GM19455 (cell line): ENCODE measurements around the gene ARHGAP5.
"Not testable (repeated sequence)": the region's sequence is repeated elsewhere in the genome, so short reads cannot be mapped to it uniquely, and the experiment has no call there.

Source experiments
- ATAC-seq: cut with Tn5 transposase; IDR thresholded peaks from one replicate; pipeline ENCODE4 v1.9.1; 2021; ENCODE audit not compliant: unreplicated experiment

The ARHGAP5 gene

GRCh38 chr14:32104308-32104707, 27.2 kb downstream of the ARHGAP5 start:
- ATAC-seq = no peak

- ATAC-seq = no peak
These were observed 27.7 kb downstream of the ARHGAP5 start for GRCh38 chr14:32104803-32105202.

DNA sequence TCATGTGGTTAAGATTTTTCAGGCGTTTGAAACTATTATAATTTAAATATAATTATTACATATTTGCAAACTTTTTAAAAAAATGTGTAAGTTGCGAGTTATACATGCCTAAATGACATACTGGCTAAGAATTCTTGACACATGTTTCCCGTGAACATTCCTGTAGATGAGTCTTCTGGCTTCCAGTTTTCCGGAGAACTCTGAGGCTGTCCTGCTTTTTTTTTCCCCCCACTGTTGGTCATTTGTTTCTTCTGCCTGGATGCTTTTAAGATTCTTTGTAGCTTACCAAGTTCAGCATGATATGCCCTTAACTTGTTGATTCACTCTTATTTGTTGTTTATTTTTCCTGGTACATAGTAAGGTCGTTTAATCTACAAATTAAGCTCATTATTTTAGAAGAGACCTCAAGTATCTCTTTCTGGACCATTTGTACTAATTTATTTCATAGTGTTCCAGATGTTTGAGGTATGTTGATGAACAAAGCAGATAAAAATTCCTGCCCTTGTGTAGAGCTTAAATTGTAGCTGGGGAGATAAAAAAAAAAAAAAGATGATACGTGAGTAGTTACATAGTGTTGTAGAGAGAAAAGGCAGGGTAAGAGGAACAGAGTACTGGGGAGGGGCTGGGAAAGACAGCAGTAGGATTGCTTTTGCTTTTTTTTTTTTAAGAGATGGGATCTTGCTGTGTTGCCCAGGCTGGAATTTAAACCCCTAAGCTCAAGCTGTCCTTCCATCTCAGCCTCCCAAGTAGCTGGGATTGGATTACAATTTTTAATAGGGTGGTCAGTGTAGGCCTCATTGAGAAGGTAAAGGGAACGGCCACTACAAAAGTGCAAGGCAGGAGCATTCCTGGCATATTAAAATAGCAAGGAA, 32.8 kb downstream of the ARHGAP5 start:
- no peak for ATAC-seq

DNA sequence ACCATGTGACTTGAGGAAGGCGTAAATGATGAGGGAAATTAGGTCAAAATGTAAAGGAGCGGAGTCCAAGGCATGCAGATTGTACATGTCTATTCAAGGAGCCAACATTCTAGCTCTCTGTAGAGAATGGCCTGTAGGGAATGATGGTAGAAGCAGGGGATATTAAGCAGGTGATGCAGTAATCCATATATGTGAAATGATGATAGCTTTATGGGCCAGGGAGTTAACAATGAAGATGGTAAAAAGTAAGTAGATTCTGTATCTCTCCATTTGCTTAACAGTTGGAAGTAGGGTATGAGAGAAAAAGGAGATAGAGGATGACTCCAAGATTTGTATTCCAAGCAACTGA, 33.4 kb downstream of the ARHGAP5 start:
- no peak for ATAC-seq

DNA sequence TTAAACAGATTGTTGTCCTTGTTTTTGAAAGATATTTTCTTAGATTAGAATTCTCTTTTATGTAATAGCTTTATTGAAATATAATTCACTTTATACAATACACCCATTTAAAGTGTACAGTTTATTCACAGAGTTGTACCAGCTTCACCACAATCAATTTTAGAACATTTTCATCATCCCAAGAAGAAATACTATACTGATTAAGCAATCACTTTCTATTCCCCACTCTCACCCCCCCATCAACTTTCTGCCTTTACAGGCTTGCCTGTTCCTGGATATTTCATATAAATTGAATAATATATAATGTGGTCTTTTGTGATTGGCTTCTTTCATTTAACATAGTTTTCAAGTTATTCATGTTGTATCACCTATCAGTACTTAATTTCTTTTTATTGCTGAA, 44.4 kb downstream of the ARHGAP5 start:
- no peak for ATAC-seq

DNA sequence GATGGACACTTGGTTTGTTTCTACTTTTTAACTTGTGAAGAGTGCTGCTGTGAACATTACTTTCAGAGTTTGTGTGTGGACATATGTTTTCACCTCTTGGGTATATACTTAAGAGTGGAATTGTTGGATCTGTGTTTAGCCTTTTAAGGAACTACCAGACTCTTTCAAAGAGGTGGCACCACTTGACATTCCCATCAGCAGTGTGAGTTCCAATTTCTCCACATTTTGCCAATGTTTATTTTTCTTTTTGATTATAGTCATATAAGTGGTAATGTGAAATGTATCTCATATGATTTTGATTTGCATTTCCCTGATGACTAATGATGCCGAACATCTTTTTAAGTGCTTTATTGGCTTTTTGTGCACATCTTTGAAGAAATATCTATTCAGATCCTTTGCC, 44.8 kb downstream of the ARHGAP5 start:
- no peak for ATAC-seq

DNA sequence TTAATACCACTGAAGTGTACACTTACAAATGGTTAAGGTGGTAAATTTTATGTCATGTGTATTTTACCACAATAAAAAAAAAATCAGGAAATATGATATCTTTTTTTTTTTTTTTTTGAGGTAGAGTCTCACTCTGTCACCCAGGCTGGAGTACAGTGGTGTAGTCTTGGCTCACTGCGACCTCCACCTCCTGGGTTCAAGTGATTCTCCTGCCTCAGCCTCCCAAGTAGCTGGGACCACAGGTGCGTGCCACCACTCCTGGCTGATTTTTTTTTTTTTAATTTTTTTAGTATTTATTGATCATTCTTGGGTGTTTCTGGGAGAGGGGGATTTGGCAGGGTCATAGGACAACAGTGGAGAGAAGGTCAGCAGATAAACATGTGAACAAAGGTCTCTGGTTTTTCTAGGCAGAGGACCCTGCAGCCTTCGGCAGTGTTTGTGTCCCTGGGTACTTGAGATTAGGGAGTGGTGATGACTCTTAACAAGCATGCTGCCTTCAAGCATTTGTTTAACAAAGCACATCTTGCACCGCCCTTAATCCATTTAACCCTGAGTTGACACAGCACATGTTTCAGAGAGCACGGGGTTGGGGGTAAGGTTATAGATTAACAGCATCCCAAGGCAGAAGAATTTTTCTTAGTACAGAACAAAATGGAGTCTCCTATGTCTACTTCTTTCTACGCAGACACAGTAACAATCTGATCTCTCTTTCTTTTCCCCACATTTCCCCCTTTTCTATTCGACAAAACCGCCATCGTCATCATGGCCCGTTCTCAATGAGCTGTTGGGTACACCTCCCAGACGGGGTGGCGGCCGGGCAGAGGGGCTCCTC, 50.0 kb downstream of the ARHGAP5 start:
- not testable (repeated sequence) for ATAC-seq

- ATAC-seq = not testable (repeated sequence)
These were observed 50.9 kb downstream of the ARHGAP5 start for GRCh38 chr14:32127731-32128654.

GRCh38 chr14:32128703-32129102, 51.6 kb downstream of the ARHGAP5 start:
- no peak for ATAC-seq

GRCh38 chr14:32129124-32129523, 52.0 kb downstream of the ARHGAP5 start:
- ATAC-seq = no peak

DNA sequence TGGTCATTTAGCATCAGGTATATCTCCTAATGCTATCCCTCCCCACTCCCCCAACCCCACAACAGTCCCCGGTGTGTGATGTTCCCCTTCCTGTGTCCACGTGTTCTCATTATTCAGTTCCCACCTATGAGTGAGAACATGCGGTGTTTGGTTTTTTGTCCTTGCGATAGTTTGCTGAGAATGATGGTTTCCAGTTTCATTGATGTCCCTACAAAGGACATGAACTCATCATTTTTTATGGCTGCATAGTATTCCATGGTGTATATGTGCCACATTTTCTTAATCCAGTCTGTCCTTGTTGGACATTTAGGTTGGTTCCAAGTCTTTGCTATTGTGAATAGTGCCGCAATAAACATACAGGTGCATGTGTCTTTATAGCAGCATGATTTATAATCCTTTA, 54.6 kb downstream of the ARHGAP5 start:
- ATAC-seq = not testable (repeated sequence)

DNA sequence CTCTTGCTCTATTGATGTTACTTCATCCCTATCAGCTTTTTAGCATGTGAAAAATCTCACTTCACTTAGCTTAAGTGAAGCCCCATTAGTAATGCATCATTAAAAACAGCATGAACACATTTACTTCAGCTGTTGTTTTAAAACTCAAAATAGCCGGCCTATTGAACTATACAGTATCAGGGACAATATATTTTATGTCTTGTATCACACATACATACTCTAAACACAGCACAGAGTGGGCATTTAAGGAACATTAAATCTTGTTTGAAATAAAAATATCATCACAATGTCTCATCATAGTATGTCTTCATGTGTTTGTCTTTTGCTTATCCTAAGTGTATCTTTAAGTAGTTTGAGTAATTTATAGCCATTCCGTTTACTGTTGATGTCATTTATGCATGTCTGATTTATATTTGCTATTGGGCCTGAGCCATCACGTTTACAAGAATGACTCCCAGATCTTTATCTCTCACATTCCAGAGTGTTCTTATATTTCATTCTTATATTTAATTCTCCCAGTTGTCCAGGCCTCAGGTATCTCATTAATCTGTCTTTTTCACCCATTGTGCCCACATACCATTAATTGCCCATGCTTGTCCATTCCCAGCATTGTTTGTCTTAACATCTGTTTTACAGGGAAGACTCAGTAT, 57.5 kb downstream of the ARHGAP5 start:
- no peak for ATAC-seq

- ATAC-seq = no peak
These were observed 59.1 kb downstream of the ARHGAP5 start for GRCh38 chr14:32136027-32136825.

GRCh38 chr14:32137313-32137712, 60.2 kb downstream of the ARHGAP5 start:
- no peak for ATAC-seq

GRCh38 chr14:32137892-32138291, 60.8 kb downstream of the ARHGAP5 start:
- ATAC-seq = no peak

DNA sequence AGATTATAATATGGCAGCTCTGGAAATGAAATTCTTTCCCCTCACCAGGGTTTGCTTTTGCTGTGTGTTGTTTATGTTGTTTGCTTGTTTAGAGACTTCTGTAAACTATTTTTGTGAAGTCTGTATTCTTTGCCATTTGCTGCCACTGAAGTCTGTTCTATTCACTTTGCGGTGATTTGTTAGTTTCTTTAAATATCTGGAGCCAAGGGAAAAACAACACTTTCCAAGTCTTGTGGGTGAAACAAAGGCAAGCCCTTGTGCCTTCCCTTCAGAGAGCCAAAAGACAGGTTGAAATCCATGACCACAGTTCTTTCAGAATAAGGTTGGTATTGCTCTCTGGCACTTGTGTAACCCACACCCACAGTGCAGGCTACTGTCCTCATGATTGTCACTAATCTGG, 65.2 kb downstream of the ARHGAP5 start:
- ATAC-seq = no peak

DNA sequence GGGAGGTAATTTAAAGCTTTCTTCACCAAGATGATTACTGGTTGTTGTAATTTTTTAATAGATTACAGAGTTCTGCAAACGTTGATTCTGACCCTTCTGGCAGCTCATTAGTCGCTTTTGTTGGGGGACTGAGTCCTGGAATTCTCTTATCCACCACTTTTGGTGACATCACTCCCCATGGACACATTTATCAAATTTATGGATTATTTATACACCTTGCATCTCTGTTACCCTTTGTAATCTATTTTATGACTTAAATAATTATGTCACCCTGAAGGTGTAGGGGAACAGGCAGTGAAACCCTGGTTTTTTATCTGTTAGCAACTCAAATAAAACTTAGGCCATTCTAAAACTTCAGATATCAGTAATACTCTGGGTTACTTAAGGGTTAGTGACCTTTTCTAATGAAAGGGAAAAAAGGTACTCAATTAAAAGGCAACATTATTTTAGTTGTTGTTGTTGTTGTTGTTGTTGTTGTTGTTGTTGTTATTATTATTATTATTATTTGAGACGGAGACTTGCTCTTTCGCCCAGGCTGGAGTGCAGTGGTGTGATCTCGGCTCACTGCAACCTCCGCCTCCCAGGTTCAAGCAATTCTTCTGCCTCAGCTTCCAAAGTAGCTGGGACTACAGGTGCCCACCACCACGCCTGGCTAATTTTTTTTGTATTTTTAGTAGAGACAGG, 65.8 kb downstream of the ARHGAP5 start:
- ATAC-seq = no peak

GRCh38 chr14:32150392-32150791, 73.3 kb downstream of the ARHGAP5 start:
- ATAC-seq = no peak

DNA sequence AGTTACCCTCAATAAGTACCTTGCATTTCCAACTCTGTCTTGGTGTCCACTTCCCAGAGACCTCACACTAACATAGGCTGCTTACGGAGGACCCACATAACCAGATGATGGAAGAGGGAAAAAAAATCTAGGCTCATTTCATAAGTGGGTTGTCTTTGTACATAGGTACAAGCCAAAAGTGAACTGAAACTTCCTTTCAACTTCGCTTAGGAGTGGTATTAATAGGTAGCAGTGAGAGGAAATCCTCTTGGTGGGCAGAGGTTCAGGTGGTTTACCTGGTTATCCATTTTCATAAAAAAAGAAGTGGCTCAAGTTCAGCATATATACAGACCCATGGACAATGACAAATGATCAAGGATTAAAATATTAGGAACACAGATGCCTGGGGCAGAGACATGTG, 88.9 kb downstream of the ARHGAP5 start:
- no peak for ATAC-seq
